Activated naive CD8-positive, alpha-beta T cell treated with anti-CD3 and anti-CD28 coated beads, Interleukin-2, amount 10 ng/mL, durations not matched to agents 7 days and 5 days (primary cell): ENCODE measurements around the gene ARSI. TPM values are rescaled to one million over a fixed set of nuclear protein-coding genes. Genes with fewer than 3 reads are reported as not detected.
A peak's percentile ranks its signal among the peaks of the same experiment; 100 is the strongest.

ENCODE experiments used
- ATAC-seq: fragments of 150-1000 bp; cut with Tn5 transposase; one replicate; pipeline ENCODE4 v1.10.0; 2021; ENCODE audit warnings: low read depth, moderate library complexity
- POLR2A ChIA-PET: fragments of 350-600 bp; sonication (Branson Sonifier 250); formaldehyde crosslinking; loops from one replicate; lab custom pipeline; 2021; ENCODE audit warnings: antibody characterized with exemption; lab: Charles Lee
- DNase-seq: peaks from one replicate; pipeline ENCODE4 v3.0.0; 2021
- H3K27ac Mint-ChIP-seq: one replicate; pipeline ENCODE4 v1.8.0; 2022; ENCODE audit warnings: mild to moderate bottlenecking, mixed read lengths
- H3K27me3 Mint-ChIP-seq: one replicate; pipeline ENCODE4 v1.8.0; 2022; ENCODE audit warnings: mild to moderate bottlenecking, moderate library complexity, mixed read lengths
- H3K36me3 Mint-ChIP-seq: one replicate; pipeline ENCODE4 v1.8.0; 2021; ENCODE audit warnings: mild to moderate bottlenecking, mixed read lengths
- H3K4me1 Mint-ChIP-seq: one replicate; pipeline ENCODE4 v1.8.0; 2021; ENCODE audit warnings: mixed read lengths
- H3K4me3 Mint-ChIP-seq: one replicate; pipeline ENCODE4 v1.8.0; 2022; ENCODE audit warnings: mild to moderate bottlenecking, moderate library complexity, mixed read lengths
- H3K9me3 Mint-ChIP-seq: one replicate; pipeline ENCODE4 v1.8.0; 2021; ENCODE audit warnings: mixed read lengths
- total RNA-seq, 2 experiments: library from RNA; stranded (reverse); gene quantifications; one replicate each; pipeline ENCODE4 v1.2.3, GENCODE V29; 2021

ARSI gene
- total RNA-seq, 2 experiments from 2014 or later, result not detected

- ATAC-seq, result no peak
- H3K27ac Mint-ChIP-seq, result no peak within 1 kb of the TSS
These were observed 12.9 kb downstream of the ARSI start, which contains the start of gene CAMK2A for GRCh38 chr5:150289551-150290390. TSS of gene CAMK2A (minus strand) at chr5:150289773. CDS start at chr5:150289625, 148 bp downstream.

GRCh38 chr5:150288791-150289190, 13.9 kb downstream of the ARSI start:
- ATAC-seq, result no peak
- H3K4me1 Mint-ChIP-seq, result no peaks in the 10 kb centered on the region
- POLR2A ChIA-PET, result no interaction called here
- DNase-seq, result no peak
- H3K27ac Mint-ChIP-seq, result no peak overlapping the region
- H3K27me3 Mint-ChIP-seq, result peaks cover 11% of the 10 kb centered on the region
- no peaks in the 10 kb centered on the region for H3K9me3 Mint-ChIP-seq
- no peak overlapping the region for H3K4me3 Mint-ChIP-seq
- H3K36me3 Mint-ChIP-seq, result no peaks in the 10 kb centered on the region

More at GRCh38 chr5:150289551-150290390, 12.9 kb downstream of the ARSI start, which contains the start of gene CAMK2A:
- no peaks in the 10 kb centered on the region for H3K4me1 Mint-ChIP-seq
- POLR2A ChIA-PET, result no interaction called here
- peaks cover 11% of the 10 kb centered on the region for H3K27me3 Mint-ChIP-seq
- no peak within 1 kb of the TSS for H3K4me3 Mint-ChIP-seq
- no peak for DNase-seq
- H3K9me3 Mint-ChIP-seq, result no peaks in the 10 kb centered on the region
- H3K36me3 Mint-ChIP-seq, result no peaks in the 10 kb centered on the region

GRCh38 chr5:150288361-150288760, 14.3 kb downstream of the ARSI start:
- ATAC-seq (no peak), DNase-seq (no peak)
- no peak overlapping the region for H3K27ac Mint-ChIP-seq
- POLR2A ChIA-PET, result no interaction called here
- no peak overlapping the region for H3K4me3 Mint-ChIP-seq
- no peaks in the 10 kb centered on the region for H3K4me1 Mint-ChIP-seq
- H3K36me3 Mint-ChIP-seq, result no peaks in the 10 kb centered on the region
- no peaks in the 10 kb centered on the region for H3K9me3 Mint-ChIP-seq
- peaks cover 11% of the 10 kb centered on the region for H3K27me3 Mint-ChIP-seq

- peaks cover 11% of the 10 kb centered on the region for H3K27me3 Mint-ChIP-seq
- POLR2A ChIA-PET, result no interaction called here
- H3K9me3 Mint-ChIP-seq, result no peaks in the 10 kb centered on the region
- no peaks in the 10 kb centered on the region for H3K4me1 Mint-ChIP-seq
- no peak overlapping the region for H3K27ac Mint-ChIP-seq
- no peak overlapping the region for H3K4me3 Mint-ChIP-seq
- peak; percentile 47 for ATAC-seq
- no peak for DNase-seq
- H3K36me3 Mint-ChIP-seq, result no peaks in the 10 kb centered on the region
These were observed 15.9 kb downstream of the ARSI start for GRCh38 chr5:150286820-150287219.

GRCh38 chr5:150285114-150285513, 17.6 kb downstream of the ARSI start:
- POLR2A ChIA-PET, result no interaction called here
- Mint-ChIP-seq H3K4me3 (no peak overlapping the region), H3K27ac (no peak overlapping the region), H3K27me3 (peaks cover 8% of the 10 kb centered on the region), H3K36me3 (no peaks in the 10 kb centered on the region), H3K4me1 (no peaks in the 10 kb centered on the region), H3K9me3 (no peaks in the 10 kb centered on the region)
- ATAC-seq (no peak), DNase-seq (no peak)

GRCh38 chr5:150284311-150284710, 18.4 kb downstream of the ARSI start:
- Mint-ChIP-seq H3K36me3 (no peaks in the 10 kb centered on the region), H3K9me3 (no peaks in the 10 kb centered on the region), H3K27me3 (peaks cover 6% of the 10 kb centered on the region), H3K4me1 (no peaks in the 10 kb centered on the region), H3K27ac (no peak overlapping the region), H3K4me3 (no peak overlapping the region)
- DNase-seq (no peak), ATAC-seq (no peak)
- POLR2A ChIA-PET, result no interaction called here

- ATAC-seq (no peak), DNase-seq (no peak)
- Mint-ChIP-seq H3K9me3 (no peaks in the 10 kb centered on the region), H3K4me3 (no peak overlapping the region), H3K27me3 (peaks cover 6% of the 10 kb centered on the region), H3K4me1 (no peaks in the 10 kb centered on the region), H3K27ac (no peak overlapping the region), H3K36me3 (no peaks in the 10 kb centered on the region)
- POLR2A ChIA-PET, result no interaction called here
These were observed 18.8 kb downstream of the ARSI start for GRCh38 chr5:150283904-150284303.

GRCh38 chr5:150281987-150282386, 20.7 kb downstream of the ARSI start:
- ATAC-seq (no peak), DNase-seq (no peak)
- no peaks in the 10 kb centered on the region for H3K9me3 Mint-ChIP-seq
- no peak overlapping the region for H3K27ac Mint-ChIP-seq
- H3K27me3 Mint-ChIP-seq, result peaks cover 9% of the 10 kb centered on the region
- no peak overlapping the region for H3K4me3 Mint-ChIP-seq
- peaks cover 2% of the 10 kb centered on the region for H3K4me1 Mint-ChIP-seq
- no peaks in the 10 kb centered on the region for H3K36me3 Mint-ChIP-seq
- POLR2A ChIA-PET, result no interaction called here

- H3K27me3 Mint-ChIP-seq, result peaks cover 10% of the 10 kb centered on the region
- POLR2A ChIA-PET, result no interaction called here
- no peak overlapping the region for H3K27ac Mint-ChIP-seq
- no peaks in the 10 kb centered on the region for H3K36me3 Mint-ChIP-seq
- no peak for ATAC-seq
- peaks cover 2% of the 10 kb centered on the region for H3K4me1 Mint-ChIP-seq
- no peaks in the 10 kb centered on the region for H3K9me3 Mint-ChIP-seq
- no peak overlapping the region for H3K4me3 Mint-ChIP-seq
- DNase-seq, result no peak
These were observed 23.2 kb downstream of the ARSI start for GRCh38 chr5:150279330-150280020.

GRCh38 chr5:150278916-150279315, 23.8 kb downstream of the ARSI start:
- Mint-ChIP-seq H3K27me3 (peaks cover 10% of the 10 kb centered on the region), H3K4me3 (no peak overlapping the region), H3K4me1 (peaks cover 2% of the 10 kb centered on the region), H3K27ac (no peak overlapping the region), H3K9me3 (no peaks in the 10 kb centered on the region), H3K36me3 (no peaks in the 10 kb centered on the region)
- POLR2A ChIA-PET, result no interaction called here
- DNase-seq (no peak), ATAC-seq (no peak)

GRCh38 chr5:150278046-150278730, 24.5 kb downstream of the ARSI start:
- Mint-ChIP-seq H3K4me3 (no peak overlapping the region), H3K36me3 (no peaks in the 10 kb centered on the region)
- POLR2A ChIA-PET, result interaction anchor here (0.6 kb wide), 1 partner anchor 29 kb away, joined by 3 read pairs; no protein-coding TSS in a partner anchor

GRCh38 chr5:150277043-150277442, 25.7 kb downstream of the ARSI start:
- DNase-seq, result no peak
- ATAC-seq, result no peak
- no peaks in the 10 kb centered on the region for H3K36me3 Mint-ChIP-seq
- H3K27me3 Mint-ChIP-seq, result peaks cover 10% of the 10 kb centered on the region
- no peaks in the 10 kb centered on the region for H3K9me3 Mint-ChIP-seq
- H3K4me1 Mint-ChIP-seq, result peaks cover 2% of the 10 kb centered on the region
- H3K4me3 Mint-ChIP-seq, result no peak overlapping the region
- POLR2A ChIA-PET, result interaction anchor here (0.6 kb wide), 1 partner anchor 27 kb away, joined by 3 read pairs; no protein-coding TSS in a partner anchor
- no peak overlapping the region for H3K27ac Mint-ChIP-seq

More at GRCh38 chr5:150278046-150278730, 24.5 kb downstream of the ARSI start:
- Mint-ChIP-seq H3K27me3 (peaks cover 10% of the 10 kb centered on the region), H3K27ac (no peak overlapping the region), H3K4me1 (peaks cover 2% of the 10 kb centered on the region), H3K9me3 (no peaks in the 10 kb centered on the region)
- ATAC-seq, result no peak
- DNase-seq, result no peak

GRCh38 chr5:150274811-150275210, 27.9 kb downstream of the ARSI start:
- Mint-ChIP-seq H3K4me1 (peaks cover 2% of the 10 kb centered on the region), H3K9me3 (no peaks in the 10 kb centered on the region), H3K36me3 (no peaks in the 10 kb centered on the region), H3K27me3 (peaks cover 10% of the 10 kb centered on the region), H3K27ac (no peak overlapping the region), H3K4me3 (no peak overlapping the region)
- no peak for ATAC-seq
- DNase-seq, result no peak
- POLR2A ChIA-PET, result no interaction called here
